Subcutaneous abdominal adipose tissue (tissue), 5 donors: Measurements from ENCODE around the gene APOA5.
"Not testable (repeated sequence)": the region's sequence is repeated elsewhere in the genome, so short reads cannot be mapped to it uniquely, and the experiment has no call there.

Experiments
- H3K27ac ChIP-seq: one replicate; pipeline ENCODE4 v1.7.0; 2013; ENCODE audit warnings: low read depth, mild to moderate bottlenecking, inconsistent platforms, low read length, moderate library complexity
- H3K27me3 ChIP-seq, 5 donors: one replicate each; pipeline ENCODE4 v1.7.0; 2013; ENCODE audit warnings: low read length in 5 of 5, inconsistent platforms in 1 of 5; ENCODE audit not compliant: control insufficient read depth in 5 of 5, insufficient read depth in 4 of 5
- H3K36me3 ChIP-seq, 5 donors: one replicate each; pipeline ENCODE4 v1.7.0; 2013; ENCODE audit warnings: low read length in 5 of 5; ENCODE audit not compliant: control insufficient read depth in 5 of 5, insufficient read depth in 5 of 5
- H3K4me1 ChIP-seq, 5 donors: one replicate each; pipeline ENCODE4 v1.7.0; 2013; ENCODE audit warnings: low read length in 5 of 5, mild to moderate bottlenecking in 3 of 5, moderate library complexity in 1 of 5; ENCODE audit not compliant: control insufficient read depth in 5 of 5, insufficient read depth in 5 of 5
- H3K4me3 ChIP-seq, 5 donors: one replicate each; pipeline ENCODE4 v1.7.0; 2013; ENCODE audit warnings: low read length in 5 of 5, low read depth in 1 of 5
- H3K9ac ChIP-seq, 5 donors: one replicate each; pipeline ENCODE4 v1.7.0; 2013; ENCODE audit warnings: low read length in 5 of 5, mild to moderate bottlenecking in 4 of 5, moderate library complexity in 3 of 5
- H3K9me3 ChIP-seq, 5 donors: one replicate each; pipeline ENCODE4 v1.7.0; 2013; ENCODE audit warnings: low read length in 5 of 5; ENCODE audit not compliant: control insufficient read depth in 5 of 5
- donor health status: healthy.
- donor health status: healthy.
- donor health status: healthy.
- donor health status: healthy.
- donor health status: healthy.

The APOA5 gene

DNA sequence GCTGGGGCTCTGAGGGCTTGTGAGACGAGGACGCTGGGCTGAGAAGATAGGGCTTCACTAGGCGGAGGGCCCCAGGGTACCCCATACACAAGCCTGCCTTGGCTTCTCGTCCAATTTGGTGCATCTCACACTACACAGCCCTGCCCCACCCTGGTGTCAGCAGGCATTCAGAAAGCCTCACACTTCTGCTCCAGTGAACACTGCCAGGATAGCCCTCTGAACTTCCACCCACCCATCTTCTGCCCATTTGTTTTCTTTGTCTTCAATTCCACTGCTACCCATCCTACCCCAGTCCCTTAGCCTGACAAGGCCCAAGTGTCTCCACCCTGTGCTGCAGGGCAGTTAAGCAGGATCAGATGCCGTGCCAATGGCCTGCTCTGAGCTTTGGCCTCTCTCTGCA is 17.0 kb downstream of the APOA5 start:
- no peak overlapping the region for H3K27ac ChIP-seq
- H3K27me3 ChIP-seq, result no peaks in the 10 kb centered on the region
- H3K9ac ChIP-seq, result no peak overlapping the region
- peaks cover 6 to 33% (median 31%) of the 10 kb centered on the region in 5 donors for H3K4me1 ChIP-seq
- peaks cover 15 to 32% (median 21%) of the 10 kb centered on the region in 5 donors for H3K36me3 ChIP-seq
- no peak overlapping the region for H3K4me3 ChIP-seq
- H3K9me3 ChIP-seq, result no peaks in the 10 kb centered on the region

DNA sequence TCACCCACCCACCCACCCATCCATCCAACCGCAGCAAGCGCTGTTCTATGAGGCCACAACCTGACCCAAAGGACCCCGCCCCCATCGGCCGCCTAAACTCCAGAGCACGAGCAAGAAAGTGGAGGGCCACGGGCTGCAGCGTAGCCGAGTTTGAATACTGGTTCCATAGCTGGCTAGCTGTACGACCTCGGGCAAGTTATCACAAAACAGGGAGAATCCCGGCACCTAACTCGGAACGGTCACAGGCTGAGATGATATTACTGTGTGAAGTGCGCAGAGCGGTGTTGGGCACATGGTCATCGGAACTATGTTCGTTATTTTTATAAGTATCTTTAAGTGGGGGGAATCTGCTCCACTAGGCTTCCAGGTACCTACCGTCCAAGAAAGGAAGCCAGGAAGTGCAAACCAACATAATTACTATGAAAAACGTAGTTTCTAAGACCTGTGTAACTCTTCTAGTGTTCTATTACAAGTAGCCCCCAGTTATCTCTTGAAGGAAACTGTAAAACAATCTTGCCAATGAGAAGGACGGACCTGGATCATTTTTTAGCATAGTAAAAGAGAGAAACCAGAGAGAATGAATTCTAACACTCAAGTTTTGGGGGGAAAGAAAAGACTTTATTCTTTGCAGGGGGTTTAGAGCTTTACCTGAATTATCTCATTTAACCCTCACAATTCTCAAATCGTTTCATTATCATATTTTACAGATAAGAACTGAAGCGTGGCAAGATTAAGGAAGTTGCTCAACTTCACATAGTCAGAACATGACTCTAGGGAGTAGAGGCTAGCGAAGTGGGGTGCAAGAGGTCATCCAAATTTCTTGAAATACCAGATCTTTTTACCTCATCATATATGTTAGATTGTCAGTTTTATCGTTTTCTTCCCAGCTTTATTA is 18.2 kb downstream of the APOA5 start:
- H3K27me3 ChIP-seq, result no peaks in the 10 kb centered on the region
- H3K9me3 ChIP-seq, result no peaks in the 10 kb centered on the region
- H3K4me3 ChIP-seq, result peak overlapping the region; percentile 76 to 96 (median 93)
- H3K9ac ChIP-seq, result peak overlapping the region; percentile 15 to 84 (median 57)
- H3K4me1 ChIP-seq, result peaks cover 6 to 33% (median 31%) of the 10 kb centered on the region in 5 donors
- peak overlapping the region; percentile 82 for H3K27ac ChIP-seq
- H3K36me3 ChIP-seq, result peaks cover 11 to 30% (median 14%) of the 10 kb centered on the region in 5 donors

DNA sequence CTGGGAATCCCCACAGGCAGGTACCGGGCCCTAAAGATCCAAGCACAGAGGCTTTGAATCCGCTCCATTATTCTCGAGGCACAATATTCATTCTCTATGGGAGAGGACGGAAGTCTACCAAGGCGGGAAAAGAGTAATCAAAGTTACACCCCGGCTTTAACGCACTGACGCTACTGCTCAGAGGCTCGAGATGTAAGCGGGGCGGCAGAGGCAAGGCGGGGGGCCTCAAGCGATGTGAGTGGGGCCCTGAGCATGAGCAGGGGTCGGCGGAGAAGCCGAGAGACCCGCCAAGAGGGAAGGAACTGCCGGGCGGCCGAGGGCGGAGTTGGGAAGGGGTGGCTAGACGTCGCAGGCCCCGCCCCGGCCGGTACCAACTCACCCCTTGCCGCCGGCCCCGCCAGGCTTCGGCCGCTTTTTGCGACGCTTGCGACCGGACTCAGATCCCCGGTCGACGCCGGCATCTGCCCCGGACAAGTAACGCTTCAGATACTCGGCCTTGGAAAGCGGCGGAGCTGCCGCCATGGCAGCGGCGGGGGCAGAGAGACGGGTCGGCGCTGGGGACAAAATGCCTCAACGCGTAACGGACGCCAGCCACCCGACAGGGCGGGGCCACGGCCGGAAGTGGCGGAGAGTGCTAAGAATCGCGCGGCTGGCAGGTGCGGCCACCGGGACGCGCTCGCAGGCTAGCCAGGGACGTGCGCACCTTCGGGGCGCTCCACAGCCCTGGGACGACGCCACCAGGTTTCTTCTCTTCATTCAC is 19.1 kb downstream of the APOA5 start, which contains the start of gene BUD13:
Gene BUD13, minus strand, starts transcription at position 545 of the 760 bp plus-strand sequence. Its CDS starts 23 bp downstream, at position 522.
- H3K36me3 ChIP-seq, result peaks cover 5 to 22% (median 9%) of the 10 kb centered on the region in 5 donors
- H3K9ac ChIP-seq, result peak within 1 kb of the TSS; percentile 89 to 98 (median 91)
- peaks cover 6 to 33% (median 31%) of the 10 kb centered on the region in 5 donors for H3K4me1 ChIP-seq
- no peaks in the 10 kb centered on the region for H3K27me3 ChIP-seq
- no peaks in the 10 kb centered on the region for H3K9me3 ChIP-seq
- peak within 1 kb of the TSS; percentile 86 for H3K27ac ChIP-seq
- peak within 1 kb of the TSS; percentile 76 to 96 (median 93) for H3K4me3 ChIP-seq

GRCh38 chr11:116771935-116772334 is 19.7 kb downstream of the APOA5 start:
- peak overlapping the region; percentile 76 to 96 (median 93) for H3K4me3 ChIP-seq
- peaks cover 6 to 33% (median 31%) of the 10 kb centered on the region in 5 donors for H3K4me1 ChIP-seq
- H3K9ac ChIP-seq, result peak overlapping the region; percentile 89 to 98 (median 91)
- H3K27ac ChIP-seq, result peak overlapping the region; percentile 86
- H3K36me3 ChIP-seq, result peaks cover 4 to 24% (median 9%) of the 10 kb centered on the region in 5 donors
- H3K27me3 ChIP-seq, result no peaks in the 10 kb centered on the region
- no peaks in the 10 kb centered on the region for H3K9me3 ChIP-seq

- Histone ChIP-seq H3K36me3 (peaks cover 56 to 77% (median 66%) of the 10 kb centered on the region in 5 donors), H3K27ac (no peak overlapping the region), H3K4me1 (no peaks in the 10 kb centered on the region), H3K9ac (no peak overlapping the region), H3K27me3 (no peaks in the 10 kb centered on the region), H3K9me3 (no peaks in the 10 kb centered on the region), H3K4me3 (no peak overlapping the region)
Measured at GRCh38 chr11:116762132-116762531, 29.5 kb downstream of the APOA5 start.

DNA sequence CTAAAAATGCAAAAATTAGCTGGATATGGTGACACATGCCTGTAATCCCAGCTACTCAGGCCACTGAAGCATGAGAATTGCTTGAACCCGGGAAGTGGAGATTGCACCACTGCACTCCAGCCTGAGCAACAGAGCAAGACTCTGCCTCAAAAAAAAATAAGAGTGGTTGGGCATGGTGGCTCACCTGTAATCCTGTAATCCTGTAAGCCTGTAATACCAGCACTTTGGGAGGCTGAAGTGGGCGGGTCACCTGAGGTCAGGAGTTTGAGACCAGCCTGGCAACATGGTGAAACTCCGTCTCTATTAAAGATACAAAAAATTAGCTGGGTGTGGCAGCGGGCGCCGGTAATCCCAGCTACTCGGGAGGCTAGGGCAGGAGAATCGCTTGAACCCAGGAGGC is 35.6 kb downstream of the APOA5 start:
- not testable (repeated sequence) for H3K4me1 ChIP-seq, H3K4me3 ChIP-seq, H3K9ac ChIP-seq, H3K27ac ChIP-seq, H3K9me3 ChIP-seq, H3K27me3 ChIP-seq
- H3K36me3 ChIP-seq, result peaks cover 46 to 79% (median 67%) of the 10 kb centered on the region in 5 donors

GRCh38 chr11:116750070-116750718 is 41.5 kb downstream of the APOA5 start:
- Histone ChIP-seq H3K36me3 (peaks cover 39 to 81% (median 64%) of the 10 kb centered on the region in 5 donors), H3K27ac (no peak overlapping the region), H3K9me3 (no peaks in the 10 kb centered on the region)

DNA sequence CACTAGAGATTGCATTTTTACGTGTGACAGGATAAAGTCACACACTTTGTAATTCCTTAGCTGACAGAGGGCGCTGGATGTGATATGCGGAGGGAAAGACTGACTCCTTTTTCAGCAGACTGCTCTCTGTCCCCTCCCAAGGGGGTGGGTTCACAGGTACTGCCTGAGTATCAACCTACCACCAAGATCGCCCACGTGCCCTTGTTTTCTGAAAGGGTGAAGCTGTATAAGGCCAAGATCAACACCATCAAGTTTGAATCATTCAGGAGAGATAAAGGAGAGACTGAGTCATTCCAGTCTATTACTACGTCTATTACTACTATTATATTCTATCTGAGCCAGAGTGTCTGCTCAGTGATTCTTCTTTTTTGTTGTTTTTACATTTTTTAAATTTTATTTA is 49.6 kb downstream of the APOA5 start:
- Histone ChIP-seq H3K4me1 (no peaks in the 10 kb centered on the region), H3K4me3 (no peak overlapping the region), H3K36me3 (peaks cover 5 to 19% (median 12%) of the 10 kb centered on the region in 5 donors), H3K27me3 (no peaks in the 10 kb centered on the region), H3K9ac (no peak overlapping the region), H3K9me3 (no peaks in the 10 kb centered on the region), H3K27ac (no peak overlapping the region)

More at GRCh38 chr11:116750070-116750718, 41.5 kb downstream of the APOA5 start:
- H3K4me3 ChIP-seq, result no peak overlapping the region
- no peaks in the 10 kb centered on the region for H3K4me1 ChIP-seq
- H3K9ac ChIP-seq, result no peak overlapping the region
- H3K27me3 ChIP-seq, result no peaks in the 10 kb centered on the region

GRCh38 chr11:116740741-116741140 is 50.9 kb downstream of the APOA5 start:
- Histone ChIP-seq H3K9me3 (no peaks in the 10 kb centered on the region), H3K27ac (no peak overlapping the region), H3K4me3 (no peak overlapping the region), H3K36me3 (peaks cover 0 to 8% (median 3%) of the 10 kb centered on the region in 5 donors), H3K27me3 (no peaks in the 10 kb centered on the region), H3K4me1 (no peaks in the 10 kb centered on the region), H3K9ac (no peak overlapping the region)
